ENCODE data around the gene CCNO.

Gene CCNO

DNA sequence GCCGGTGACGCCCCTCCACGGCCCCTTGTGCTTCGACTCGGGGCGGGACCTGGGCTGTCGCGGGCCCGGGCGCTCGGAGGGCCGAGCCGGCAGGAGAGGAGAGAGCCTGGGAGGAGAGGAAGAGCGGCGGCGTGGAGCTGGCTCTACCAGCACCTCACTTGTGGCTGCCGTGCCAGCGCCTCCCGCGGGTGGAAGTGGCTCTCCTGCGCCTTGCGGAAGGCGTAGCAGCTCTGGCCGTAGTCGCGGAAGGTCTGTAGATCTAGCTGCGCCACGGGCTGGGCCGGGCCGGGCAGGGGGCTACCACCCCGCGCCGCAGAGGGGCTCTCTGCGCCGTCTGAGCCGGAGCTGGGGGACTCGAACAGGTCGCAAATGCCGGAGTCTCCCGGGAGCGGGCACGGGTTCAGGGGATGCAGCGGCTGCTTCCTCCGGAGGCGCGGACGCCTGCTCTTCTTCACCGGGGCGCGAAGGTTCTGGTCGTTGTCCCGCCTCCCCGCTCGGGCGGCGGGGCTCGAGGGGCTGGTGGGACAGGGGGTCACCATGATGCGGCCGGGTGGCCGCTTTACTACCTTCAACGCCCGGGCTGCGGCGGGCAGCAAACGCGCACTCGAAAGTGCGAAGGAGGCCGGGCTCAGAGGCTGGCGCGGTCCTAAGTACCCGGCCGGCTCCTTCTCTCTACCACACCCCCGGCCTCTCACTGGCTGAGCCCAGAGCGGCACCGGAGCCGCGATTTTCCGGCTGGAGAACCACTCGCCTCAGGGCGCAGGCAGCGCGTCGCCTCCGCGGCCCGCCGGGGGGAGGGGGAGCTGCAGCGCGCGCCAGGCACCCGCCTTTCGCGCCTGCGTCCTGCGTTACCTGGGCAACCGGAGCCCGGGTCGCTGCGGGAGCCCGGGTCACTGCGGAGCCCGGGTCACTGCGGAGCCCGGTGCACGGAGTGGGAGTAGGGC, at the start of gene CCNO:
Gene CCNO (minus strand): TSS at position 624 of the 944 bp plus-strand sequence. CDS start 85 bp downstream, at position 539.
- peak; percentile 63 for DNase-seq

GRCh38 chr5:55278778-55279177, 45.4 kb upstream of the CCNO start:
- no peak for DNase-seq

- DNase-seq: no peak
Observed at GRCh38 chr5:55276771-55277170, 43.4 kb upstream of the CCNO start.

- DNase-seq: no peak
Observed at GRCh38 chr5:55258339-55258738, 24.9 kb upstream of the CCNO start.

DNA sequence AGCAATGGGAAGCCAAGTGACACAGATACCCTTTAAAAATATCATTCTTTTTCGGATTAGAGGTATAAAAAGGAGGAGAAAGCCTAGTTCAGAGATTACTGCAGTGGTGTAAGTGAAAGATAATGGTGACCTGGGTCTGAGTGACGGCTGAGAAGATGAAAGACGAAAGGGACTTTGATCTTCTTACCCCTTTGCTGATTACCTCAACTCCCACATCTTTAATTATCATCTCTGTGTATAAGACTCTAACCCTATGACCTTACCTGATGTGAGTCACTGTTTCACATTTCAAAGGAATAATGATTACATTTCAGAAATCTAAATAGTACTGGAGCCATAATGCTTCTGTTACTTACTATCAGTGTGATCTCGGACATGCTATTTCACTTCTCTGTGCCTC, 21.4 kb upstream of the CCNO start:
- no peak for DNase-seq

DNA sequence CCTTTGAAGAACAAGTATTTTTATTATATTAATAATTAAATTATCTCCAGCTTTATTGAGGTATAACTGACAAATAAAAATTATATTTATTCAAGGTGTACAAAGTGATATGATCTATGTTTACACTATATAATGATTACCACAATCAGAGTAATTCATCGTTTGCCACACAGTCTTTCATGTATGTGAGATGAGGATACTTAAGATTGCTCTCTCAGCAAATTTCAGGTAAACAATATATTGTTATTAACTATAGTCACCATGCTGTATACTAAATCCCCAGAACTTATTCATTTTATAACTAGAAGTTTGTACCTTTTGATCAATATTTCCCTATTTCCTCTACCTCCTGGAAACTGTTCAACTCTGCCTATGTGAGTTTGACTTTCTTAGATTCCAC, 16.7 kb upstream of the CCNO start:
- no peak for DNase-seq

- DNase-seq: no peak
Observed at GRCh38 chr5:55241746-55242145, 8.3 kb upstream of the CCNO start.

DNA sequence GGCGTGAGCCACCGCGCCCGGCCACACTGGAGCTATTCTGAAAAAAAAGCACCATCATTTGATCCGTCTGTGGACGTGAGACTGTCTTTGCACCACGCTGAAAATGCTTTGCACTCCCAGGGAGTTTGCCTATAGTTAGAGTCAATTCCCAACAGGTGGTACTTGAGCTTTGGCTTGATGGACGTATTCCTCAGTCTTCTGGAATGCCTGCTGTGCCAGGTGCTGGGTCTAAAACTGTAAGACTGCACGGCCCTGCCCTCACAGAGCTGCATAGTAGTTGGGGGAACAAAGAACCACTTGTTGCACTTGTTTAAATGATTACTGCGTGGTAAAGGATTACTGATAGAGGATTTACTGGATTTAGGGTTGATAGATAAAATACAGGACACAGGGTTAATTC, 3.4 kb upstream of the CCNO start:
- DNase-seq: no peak

GRCh38 chr5:55234121-55234700, 803 bp upstream of the CCNO start:
- no peak for DNase-seq

GRCh38 chr5:55232271-55232984, 980 bp downstream of the CCNO start:
- DNase-seq: no peak

GRCh38 chr5:55231919-55232270, 1.5 kb downstream of the CCNO start:
- DNase-seq: no peak

DNA sequence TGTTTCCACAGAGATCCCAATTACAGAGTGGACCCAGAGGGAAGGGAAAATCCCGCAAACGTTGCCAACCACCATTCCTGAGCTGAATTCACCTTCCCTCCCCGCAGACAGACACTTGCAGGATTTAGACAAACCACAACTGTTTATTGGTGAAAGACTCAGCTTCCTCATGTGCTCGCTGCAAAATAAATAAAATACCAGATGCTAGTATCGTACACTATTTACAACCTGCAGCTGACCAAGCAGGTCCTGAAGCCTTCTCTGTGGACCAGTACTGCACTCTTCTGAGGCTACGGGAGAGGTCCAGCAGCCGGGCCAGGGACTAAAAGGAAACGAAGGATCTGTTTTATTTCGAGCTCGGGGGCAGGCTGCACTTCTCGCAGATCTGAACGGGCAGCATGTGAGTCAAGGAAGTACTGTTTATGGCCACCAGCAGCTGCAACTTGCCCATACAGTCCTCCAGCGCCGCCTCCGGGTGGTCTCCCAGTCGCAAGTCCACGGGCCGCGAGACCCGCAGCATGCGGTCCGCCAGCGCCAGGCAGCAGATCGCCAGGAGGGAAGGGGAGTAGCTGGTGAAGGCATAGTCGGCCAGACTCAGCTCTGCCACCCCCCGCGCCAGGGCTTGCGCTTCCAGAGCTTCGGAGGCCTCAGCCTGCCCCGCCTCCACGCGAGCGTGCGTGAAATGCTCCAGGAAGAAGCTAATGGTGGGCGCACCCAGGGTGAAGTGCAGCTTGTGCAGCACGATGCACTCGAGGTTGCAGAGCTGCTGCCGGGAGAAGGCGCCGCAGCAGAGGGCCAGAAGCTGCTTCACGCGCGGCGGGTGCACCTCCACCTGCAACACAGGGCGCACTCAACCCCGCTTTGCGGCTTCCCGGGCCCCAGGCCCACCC, 2.1 kb downstream of the CCNO start:
- DNase-seq: no peak

- no peak for DNase-seq
Observed at GRCh38 chr5:55230086-55230629, 3.2 kb downstream of the CCNO start.

GRCh38 chr5:55227664-55228430, 5.6 kb downstream of the CCNO start:
- no peak for DNase-seq

DNA sequence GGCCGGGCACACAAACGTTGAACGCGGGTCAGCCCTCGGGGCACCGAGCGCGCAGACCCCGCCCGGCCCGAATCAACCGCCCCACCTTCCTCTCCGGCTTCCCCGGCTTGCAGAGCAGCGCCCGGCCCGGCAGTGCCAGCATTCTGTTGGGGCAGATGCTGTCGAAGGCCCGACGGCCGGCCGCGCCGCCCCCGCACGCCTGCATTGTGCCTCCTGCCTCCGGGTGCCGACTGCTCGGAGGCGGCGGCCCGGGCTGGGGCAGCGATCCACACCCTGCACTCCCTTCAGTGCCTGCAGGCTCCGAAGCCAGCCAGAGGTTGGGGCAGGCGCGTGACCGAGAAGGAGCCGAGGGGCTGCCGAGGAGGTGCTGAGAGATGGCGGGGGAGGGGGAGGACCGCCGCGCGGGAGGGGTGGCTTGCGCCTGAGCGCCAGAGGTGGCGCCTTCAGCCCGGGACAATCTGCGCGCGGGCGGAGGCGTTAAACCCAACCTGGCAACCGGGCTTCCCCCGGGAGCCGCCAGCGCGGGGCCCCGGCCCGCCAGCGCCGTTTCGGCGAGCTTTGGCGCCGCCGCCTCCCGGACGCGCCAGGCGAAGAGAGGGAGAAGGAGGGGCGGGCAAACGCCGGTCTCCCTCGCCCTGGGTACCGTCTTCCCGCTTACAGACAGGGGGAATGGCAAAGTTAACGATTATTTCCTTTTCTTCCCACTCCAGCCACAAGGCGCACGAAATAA, 6.3 kb downstream of the CCNO start, which contains the start of gene MCIDAS:
Gene MCIDAS (minus strand): TSS at position 382 of the 730 bp plus-strand sequence. CDS start 177 bp downstream, at position 205.
- DNase-seq: peak; percentile 24

GRCh38 chr5:55226027-55226933, 7.1 kb downstream of the CCNO start:
- peak; percentile 43 for DNase-seq

- no peak for DNase-seq
Observed at GRCh38 chr5:55225346-55225745, 8.1 kb downstream of the CCNO start.

- no peak for DNase-seq
Observed at GRCh38 chr5:55223812-55224240, 9.6 kb downstream of the CCNO start.

- DNase-seq: no peak
Observed at GRCh38 chr5:55222985-55223811, 10.2 kb downstream of the CCNO start.

Measured in NCI-H446 treated with DMSO at 0.1 percent for 48 hours (cell line).